T-helper 1 cell treated with Interleukin-12 subunit alpha and Interleukin-12 subunit beta and Interleukin-4 antibody, amounts not matched to agents 30 ng/mL and 1 ng/mL, for 36 hours (primary cell): ENCODE data around the gene HMGN1. TPM values are rescaled to one million over a fixed set of nuclear protein-coding genes. Genes with fewer than 3 reads are reported as not detected.
"Not testable (repeated sequence)": the region's sequence is repeated elsewhere in the genome, so short reads cannot be mapped to it uniquely, and the experiment has no call there.

Source experiments
- intact Hi-C: fragments of 100-400 bp; cut with micrococcal nuclease; formaldehyde crosslinking; loops from one replicate; pipeline ENCODE4 v1.15.1; 2024
- total RNA-seq: library from RNA; stranded (reverse); gene quantifications from 2 replicates; pipeline ENCODE4 v1.2.3, GENCODE V29; 2022

The HMGN1 gene
- 275 and 306 TPM in 2 replicates for total RNA-seq

GRCh38 chr21:39348355-39349210 lies at the start of gene HMGN1:
HMGN1 (minus strand) TSS chr21:39349088; CDS start chr21:39348917, 171 bp downstream.
- intact Hi-C loops, result loop anchor here (1.0 kb wide), 7 partner anchors 32 to 581 kb away; partner anchors contain the start of genes LCA5L and PSMG1

- intact Hi-C loops, result no loop called here
Observed at GRCh38 chr21:39397646-39398385, 48.9 kb upstream of the HMGN1 start.

- intact Hi-C loops, result no loop called here
Observed at GRCh38 chr21:39392981-39393380, 44.1 kb upstream of the HMGN1 start.

- intact Hi-C loops, result no loop called here
Observed at GRCh38 chr21:39390212-39390765, 41.4 kb upstream of the HMGN1 start.

GRCh38 chr21:39388811-39389155 lies 39.9 kb upstream of the HMGN1 start:
- intact Hi-C loops, result loop anchor here (1.0 to 5.0 kb wide), 8 partner anchors 8 to 881 kb away; partner anchors contain the start of genes LCA5L and PSMG1

GRCh38 chr21:39388038-39388810 lies 39.3 kb upstream of the HMGN1 start:
- intact Hi-C loops, result loop anchor here (1.0 to 5.0 kb wide), 8 partner anchors 8 to 881 kb away; partner anchors contain the start of genes LCA5L and PSMG1

- intact Hi-C loops, result loop anchor here (1.0 to 5.0 kb wide), 9 partner anchors 7 to 880 kb away; partner anchors contain the start of genes LCA5L and PSMG1
Observed at GRCh38 chr21:39387461-39388037, 38.7 kb upstream of the HMGN1 start.

- intact Hi-C loops, result loop anchor here (1.0 to 5.0 kb wide), 2 partner anchors 620 to 880 kb away; no protein-coding TSS in a partner anchor
Observed at GRCh38 chr21:39386899-39387298, 38.0 kb upstream of the HMGN1 start.

- intact Hi-C loops, result loop anchor here (5.0 kb wide), 1 partner anchor 879 kb away; no protein-coding TSS in a partner anchor
Observed at GRCh38 chr21:39386194-39386593, 37.3 kb upstream of the HMGN1 start.

- intact Hi-C loops, result loop anchor here (5.0 kb wide), 1 partner anchor 878 kb away; no protein-coding TSS in a partner anchor
Observed at GRCh38 chr21:39385299-39386145, 36.6 kb upstream of the HMGN1 start.

- intact Hi-C loops, result loop anchor here (5.0 kb wide), 1 partner anchor 877 kb away; no protein-coding TSS in a partner anchor
Observed at GRCh38 chr21:39384674-39385298, 35.9 kb upstream of the HMGN1 start.

- intact Hi-C loops, result not testable (repeated sequence)
Observed at GRCh38 chr21:39382096-39382495, 33.2 kb upstream of the HMGN1 start.

- intact Hi-C loops, result no loop called here
Observed at GRCh38 chr21:39381009-39381408, 32.1 kb upstream of the HMGN1 start.

- intact Hi-C loops, result loop anchor here (1.0 kb wide), 7 partner anchors 8 to 613 kb away; partner anchors contain the start of genes ETS2, HMGN1, LCA5L and PSMG1
Observed at GRCh38 chr21:39379986-39380891, 31.4 kb upstream of the HMGN1 start.

- intact Hi-C loops, result no loop called here
Observed at GRCh38 chr21:39377444-39378050, 28.7 kb upstream of the HMGN1 start.

GRCh38 chr21:39375446-39375845 lies 26.6 kb upstream of the HMGN1 start:
- intact Hi-C loops, result no loop called here

- intact Hi-C loops, result no loop called here
Observed at GRCh38 chr21:39374046-39374445, 25.2 kb upstream of the HMGN1 start.
